Measurements from ENCODE around the gene RMND1.
"Not testable (repeated sequence)": the region's sequence is repeated elsewhere in the genome, so short reads cannot be mapped to it uniquely, and the experiment has no call there.

Gene RMND1

GRCh38 chr6:151413372-151414145 is 38.4 kb downstream of the RMND1 start:
- no peak for DNase-seq

- no peak for DNase-seq
Measured at GRCh38 chr6:151412909-151413308, 39.0 kb downstream of the RMND1 start.

- DNase-seq = no peak
Measured at GRCh38 chr6:151409679-151410078, 42.2 kb downstream of the RMND1 start.

- no peak for DNase-seq
Measured at GRCh38 chr6:151409260-151409659, 42.7 kb downstream of the RMND1 start.

GRCh38 chr6:151408858-151409257 is 43.1 kb downstream of the RMND1 start:
- DNase-seq = no peak

GRCh38 chr6:151403919-151404308 is 48.0 kb downstream of the RMND1 start:
- no peak for DNase-seq

GRCh38 chr6:151402228-151402627 is 49.7 kb downstream of the RMND1 start:
- DNase-seq = no peak

- peak; percentile 19 for DNase-seq
Measured at GRCh38 chr6:151400473-151400872, 51.5 kb downstream of the RMND1 start.

GRCh38 chr6:151399679-151400078 is 52.2 kb downstream of the RMND1 start:
- no peak for DNase-seq

- no peak for DNase-seq
Measured at GRCh38 chr6:151393410-151393809, 58.5 kb downstream of the RMND1 start.

GRCh38 chr6:151392427-151392826 is 59.5 kb downstream of the RMND1 start:
- no peak for DNase-seq

- DNase-seq = peak; percentile 71
Measured at GRCh38 chr6:151391471-151392413, 60.2 kb downstream of the RMND1 start, which contains the start of gene ZBTB2. ZBTB2 (minus strand) TSS chr6:151391559; CDS start chr6:151373637, 17,922 bp downstream.

- DNase-seq = peak; percentile 48
Measured at GRCh38 chr6:151390851-151391470, 61.0 kb downstream of the RMND1 start.

GRCh38 chr6:151390276-151390850 is 61.6 kb downstream of the RMND1 start:
- DNase-seq = peak; percentile 99

- peak; percentile 42 for DNase-seq
Measured at GRCh38 chr6:151389618-151390275, 62.2 kb downstream of the RMND1 start.

- DNase-seq = no peak
Measured at GRCh38 chr6:151388997-151389617, 62.8 kb downstream of the RMND1 start.

GRCh38 chr6:151388236-151388635 is 63.7 kb downstream of the RMND1 start:
- no peak for DNase-seq

GRCh38 chr6:151387175-151387970 is 64.6 kb downstream of the RMND1 start:
- peak; percentile 10 for DNase-seq

- DNase-seq = no peak
Measured at GRCh38 chr6:151385177-151385576, 66.7 kb downstream of the RMND1 start.

- no peak for DNase-seq
Measured at GRCh38 chr6:151384151-151384550, 67.8 kb downstream of the RMND1 start.

- DNase-seq = not testable (repeated sequence)
Measured at GRCh38 chr6:151382631-151383030, 69.3 kb downstream of the RMND1 start.

Measured in NCI-H226 (cell line).